DND-41 (cell line): Measurements from ENCODE around the gene FGF12.

Experiments
- CTCF ChIP-seq: IDR thresholded peaks from 2 replicates; pipeline ENCODE4 v1.5.1; 2012; ENCODE audit warnings: borderline replicate concordance, low read length, moderate library complexity, mild to moderate bottlenecking; ENCODE audit not compliant: poor library complexity, severe bottlenecking; ENCODE audit errors: extremely low read depth
- EZH2 ChIP-seq: IDR thresholded peaks from 3 replicates; pipeline ENCODE4 v1.6.1; 2012; ENCODE audit warnings: borderline replicate concordance, low read depth, mild to moderate bottlenecking, moderate library complexity, low read length, inconsistent platforms; ENCODE audit not compliant: severe bottlenecking

- no peak for TF ChIP-seq CTCF
- TF ChIP-seq EZH2: no peak
Observed at GRCh38 chr3:192399767-192400166, 327.6 kb downstream of the FGF12 start.
